ENCODE measurements around the gene MACF1. TPM values are rescaled to one million over a fixed set of nuclear protein-coding genes. Genes with fewer than 3 reads are reported as not detected.

The MACF1 gene
- total RNA-seq, result 100 to 1,000 TPM; 363 to 641 (median 446) TPM
- 10 to 100 TPM; 50.8 to 77.9 (median 72.9) TPM for polyA plus RNA-seq
- long read RNA-seq, donor 1, full-length matches to known transcripts, result 12 of 48 reads
- long read RNA-seq, donor 1, partial matches to known transcripts, result 36 of 48 reads
- long read RNA-seq, donor 1, other reads (novel, unspliced or antisense), result 0 of 48 reads
- long read RNA-seq, donor 2, full-length matches to known transcripts, result 13 of 13 reads
- long read RNA-seq, donor 2, partial matches to known transcripts, result 0 of 13 reads
- long read RNA-seq, donor 2, other reads (novel, unspliced or antisense), result 0 of 13 reads

- intact Hi-C loops (cut with DNase I; ENCODE audit: low total_unique reads), result no loop called here
- no peaks in the 10 kb centered on the region for H3K9me3 ChIP-seq
- no peak for TF ChIP-seq POLR2A (IDR thresholded peaks at IDR 0.05)
- TF ChIP-seq CTCF (IDR thresholded peaks at IDR 0.05 in 8 of 11, conservative IDR thresholded peaks at IDR 0.05 in 3 of 11), result peak in 9 of 11 experiments; percentile 7 to 47 (median 35)
- TF ChIP-seq POLR2AphosphoS5 (IDR thresholded peaks at IDR 0.05), result peak in 1 of 3 donors; percentile 71
- WGBS, 5 donors, result 5 to 12% (median 8%) methylated on average over 9 of the region's 9 CpGs
- H3K4me3 ChIP-seq, result peak within 1 kb of the TSS; percentile 11 to 67 (median 33)
- H3K27ac ChIP-seq, result peak within 1 kb of the TSS; percentile 78 to 94 (median 89)
- H3K36me3 ChIP-seq, result no peaks in the 10 kb centered on the region
- peaks cover 14 to 75% (median 55%) of the 10 kb centered on the region in 6 donors for H3K4me1 ChIP-seq
- no peaks in the 10 kb centered on the region for H3K27me3 ChIP-seq (replicated peaks in 1 of 7)
- DNase-seq, result no peak
Measured at GRCh38 chr1:39204441-39205081, at the start of gene MACF1. Gene MACF1, plus strand, starts transcription at chr1:39204695. Its CDS starts 328 bp downstream, at chr1:39205023.

GRCh38 chr1:39157304-39157703, 47.2 kb upstream of the MACF1 start:
- Histone ChIP-seq H3K9me3 (no peaks in the 10 kb centered on the region), H3K4me3 (no peak overlapping the region), H3K4me1 (peaks cover 5 to 65% (median 31%) of the 10 kb centered on the region in 6 donors), H3K27ac (no peak overlapping the region), H3K36me3 (no peaks in the 10 kb centered on the region), H3K27me3 (replicated peaks in 1 of 7) (no peaks in the 10 kb centered on the region)
- intact Hi-C loops (cut with DNase I; ENCODE audit: low total_unique reads), result no loop called here
- no peak for DNase-seq
- TF ChIP-seq POLR2A (IDR thresholded peaks at IDR 0.05), result no peak
- no peak for TF ChIP-seq CTCF (IDR thresholded peaks at IDR 0.05 in 8 of 11, conservative IDR thresholded peaks at IDR 0.05 in 3 of 11)
- no peak for TF ChIP-seq POLR2AphosphoS5 (IDR thresholded peaks at IDR 0.05)

GRCh38 chr1:39158327-39159086, 46.0 kb upstream of the MACF1 start:
- no peaks in the 10 kb centered on the region for H3K9me3 ChIP-seq
- H3K36me3 ChIP-seq, result no peaks in the 10 kb centered on the region
- peaks cover 5 to 56% (median 30%) of the 10 kb centered on the region in 6 donors for H3K4me1 ChIP-seq
- WGBS, 5 donors, result 76 to 84% (median 79%) methylated on average over 10 to 11 of the region's 11 CpGs
- no peak overlapping the region for H3K4me3 ChIP-seq
- no peak for TF ChIP-seq POLR2AphosphoS5 (IDR thresholded peaks at IDR 0.05)
- TF ChIP-seq CTCF (IDR thresholded peaks at IDR 0.05 in 8 of 11, conservative IDR thresholded peaks at IDR 0.05 in 3 of 11), result no peak
- TF ChIP-seq POLR2A (IDR thresholded peaks at IDR 0.05), result no peak
- no peaks in the 10 kb centered on the region for H3K27me3 ChIP-seq (replicated peaks in 1 of 7)
- DNase-seq, result no peak
- intact Hi-C loops (cut with DNase I; ENCODE audit: low total_unique reads), result no loop called here
- peak overlapping the region in 1 of 8 donors; percentile 1 for H3K27ac ChIP-seq

Data from spleen (tissue), 13 donors.